Psoas muscle (tissue), 8 donors: ENCODE data around the gene RNF26. TPM values are rescaled to one million over a fixed set of nuclear protein-coding genes. Genes with fewer than 3 reads are reported as not detected.

Experiments used
- ATAC-seq, 4 donors: fragments of 200-7000 bp; cut with Tn5 transposase; one replicate each; pipeline ENCODE4 v1.9.1; 2020; ENCODE audit warnings: moderate library complexity in 3 of 4, mild to moderate bottlenecking in 2 of 4
- DNase-seq, 2 donors: peaks; one replicate each; pipeline ENCODE4 v3.0.0-alpha.2; 2020
- H3K27ac ChIP-seq: fragments of 200-600 bp; one replicate; pipeline ENCODE4 v1.8.0; 2022
- H3K27me3 ChIP-seq, 3 donors: fragments of 200-600 bp in 1 of 3; one replicate each; pipeline versions ENCODE4 v1.6.1 to v1.8.0; 2013 to 2022; ENCODE audit warnings: low read length in 2 of 3, mild to moderate bottlenecking in 2 of 3, moderate library complexity in 1 of 3; ENCODE audit not compliant: insufficient read depth in 3 of 3
- H3K36me3 ChIP-seq, 2 donors: fragments of 200-600 bp in 1 of 2; one replicate each; pipeline versions ENCODE4 v1.6.1 to v1.8.0; 2013 to 2022; ENCODE audit warnings: low read depth in 1 of 2, mild to moderate bottlenecking in 1 of 2, moderate library complexity in 1 of 2; ENCODE audit not compliant: insufficient read depth in 1 of 2
- H3K4me1 ChIP-seq: fragments of 200-600 bp; one replicate; pipeline ENCODE4 v1.8.0; 2022
- H3K4me3 ChIP-seq: fragments of 200-600 bp; one replicate; pipeline ENCODE4 v1.8.0; 2022; ENCODE audit warnings: mild to moderate bottlenecking
- H3K9me3 ChIP-seq: fragments of 200-600 bp; one replicate; pipeline ENCODE4 v1.8.0; 2022
- WGBS, 3 donors: extraction: QIAGEN DNeasy Blood & Tissue Kit; methylation state at CpG; one replicate each; pipeline versions ENCODE4 v1.1.6 to v1.1.7; 2013; 5-methylcytosine and 5-hydroxymethylcytosine counted together
- intact Hi-C, 2 donors: fragments of 100-400 bp; cut with DNase I; formaldehyde crosslinking; loops; one replicate each; pipeline versions ENCODE4 v1.11.0 to v1.14.2; 2022
- polyA plus RNA-seq, 3 donors: library from polyadenylated mRNA; stranded (reverse); fragments of 200-250 nt; gene quantifications; one replicate each; pipeline ENCODE4 v1.2.3, GENCODE V29; 2013
- total RNA-seq, 4 donors: library from RNA; stranded (reverse); fragmentation: NEBNext Ultra II Directional in 2 of 4; extraction: Animal tissue kit (Norgen Biotek cat#: 25700) in 2 of 4; gene quantifications; one replicate each; pipeline versions ENCODE4 v1.2.1 to v1.2.4, GENCODE V29; 2021 to 2023
- TF ChIP-seq, protein P1 (sequence below): fragments of 200-600 bp; IDR thresholded peaks from one replicate; pipeline ENCODE4 v1.8.0; 2022; ENCODE audit warnings: antibody characterized with exemption
- donor health status: healthy with polysubstance abuse.
- donor health status: DM: no; HTN: no; CAD: no; lungs with moderate emphysema.
- donor health status: Bipolar disorder and iron deficiency.
- donor health status: healthy.
- donor health status: DM: yes; HTN: yes; CAD: no.
- donor health status: DM: no; HTN: no; CAD: no.
- donor health status: DM: no; HTN: no; CAD: no.
- donor health status: DM: yes; HTN: yes; CAD: no.

The RNF26 gene
- total and polyA plus RNA-seq, 7 donors = 5.8 to 8.9 (median 7.3) TPM

DNA sequence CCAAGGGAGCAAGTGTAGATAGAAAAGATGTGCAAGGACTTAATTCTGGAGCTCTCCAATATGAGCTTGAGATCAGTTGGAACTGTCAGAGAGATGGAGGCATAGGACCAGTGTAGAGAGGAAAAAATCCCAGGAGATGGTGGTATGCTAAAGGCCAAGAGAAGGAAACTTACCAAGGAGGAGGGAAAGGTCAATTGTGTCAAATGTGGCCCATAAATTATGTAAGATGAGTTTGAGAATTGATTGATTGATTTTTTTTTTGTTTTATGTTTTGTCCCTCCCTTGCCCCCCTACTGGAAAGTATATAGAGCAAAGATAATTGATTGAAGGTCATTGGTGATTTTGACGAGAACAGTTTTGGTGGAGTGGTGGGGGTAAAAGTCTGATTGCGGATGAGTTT, 50.0 kb downstream of the RNF26 start:
- H3K4me3 ChIP-seq = no peak overlapping the region
- no peak for DNase-seq
- intact Hi-C loops = loop anchor here in 1 of 2 donors (10.0 kb wide), 1 partner anchor 90 kb away; no protein-coding TSS in a partner anchor
- TF ChIP-seq, protein P1, sequence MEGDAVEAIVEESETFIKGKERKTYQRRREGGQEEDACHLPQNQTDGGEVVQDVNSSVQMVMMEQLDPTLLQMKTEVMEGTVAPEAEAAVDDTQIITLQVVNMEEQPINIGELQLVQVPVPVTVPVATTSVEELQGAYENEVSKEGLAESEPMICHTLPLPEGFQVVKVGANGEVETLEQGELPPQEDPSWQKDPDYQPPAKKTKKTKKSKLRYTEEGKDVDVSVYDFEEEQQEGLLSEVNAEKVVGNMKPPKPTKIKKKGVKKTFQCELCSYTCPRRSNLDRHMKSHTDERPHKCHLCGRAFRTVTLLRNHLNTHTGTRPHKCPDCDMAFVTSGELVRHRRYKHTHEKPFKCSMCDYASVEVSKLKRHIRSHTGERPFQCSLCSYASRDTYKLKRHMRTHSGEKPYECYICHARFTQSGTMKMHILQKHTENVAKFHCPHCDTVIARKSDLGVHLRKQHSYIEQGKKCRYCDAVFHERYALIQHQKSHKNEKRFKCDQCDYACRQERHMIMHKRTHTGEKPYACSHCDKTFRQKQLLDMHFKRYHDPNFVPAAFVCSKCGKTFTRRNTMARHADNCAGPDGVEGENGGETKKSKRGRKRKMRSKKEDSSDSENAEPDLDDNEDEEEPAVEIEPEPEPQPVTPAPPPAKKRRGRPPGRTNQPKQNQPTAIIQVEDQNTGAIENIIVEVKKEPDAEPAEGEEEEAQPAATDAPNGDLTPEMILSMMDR = no peak
- WGBS, 3 donors = 86 to 94% (median 90%) methylated on average over 2 of the region's 2 CpGs
- H3K9me3 ChIP-seq = no peaks in the 10 kb centered on the region
- no peak for ATAC-seq
- no peaks in the 10 kb centered on the region for H3K36me3 ChIP-seq
- H3K27ac ChIP-seq = no peak overlapping the region
- no peaks in the 10 kb centered on the region for H3K27me3 ChIP-seq
- peaks cover 25% of the 10 kb centered on the region for H3K4me1 ChIP-seq

Other genes with a start within 250 kb of the RNF26 start
- gene HMBS, start 249.6 kb upstream of the RNF26 start, total RNA-seq = 10 to 100 TPM; 18.1 to 33.3 (median 25.8) TPM
- gene HMBS, start 249.6 kb upstream of the RNF26 start, polyA plus RNA-seq = 10 to 100 TPM; 38.3 to 45.3 (median 40.4) TPM
- gene DPAGT1, start 232.7 kb upstream of the RNF26 start, total RNA-seq = 10 to 100 TPM in 3 of 4 donors, 1 to 10 TPM in 1; 9.4 to 12.9 (median 12.3) TPM
- 10 to 100 TPM; 12.1 to 38.7 (median 27.3) TPM for gene DPAGT1, start 232.7 kb upstream of the RNF26 start, polyA plus RNA-seq
- gene C2CD2L, start 227.2 kb upstream of the RNF26 start, total RNA-seq = 10 to 100 TPM; 10.9 to 16.8 (median 15.0) TPM
- 10 to 100 TPM; 14.5 to 28.7 (median 15.2) TPM for gene C2CD2L, start 227.2 kb upstream of the RNF26 start, polyA plus RNA-seq
- 10 to 100 TPM; 10.1 to 16.2 (median 14.3) TPM for gene HINFP, start 212.9 kb upstream of the RNF26 start, total RNA-seq
- gene HINFP, start 212.9 kb upstream of the RNF26 start, polyA plus RNA-seq = 10 to 100 TPM in 2 of 3 donors, 1 to 10 TPM in 1; 8.3 to 20.6 (median 10.9) TPM
- under 1 TPM in 3 of 4 donors, not detected in 1; 0.12 to 0.38 (median 0.30) TPM for gene ABCG4, start 185.5 kb upstream of the RNF26 start, total RNA-seq
- under 1 TPM; 0.03 to 0.22 (median 0.08) TPM for gene ABCG4, start 185.5 kb upstream of the RNF26 start, polyA plus RNA-seq
- 10 to 100 TPM; 18.1 to 28.7 (median 27.1) TPM for gene NLRX1, start 165.8 kb upstream of the RNF26 start, total RNA-seq
- 10 to 100 TPM in 2 of 3 donors, 1 to 10 TPM in 1; 8.8 to 15.4 (median 10.3) TPM for gene NLRX1, start 165.8 kb upstream of the RNF26 start, polyA plus RNA-seq
- gene NHERF4, start 149.1 kb upstream of the RNF26 start, total RNA-seq = not detected
- under 1 TPM; 0.06 to 0.17 (median 0.07) TPM for gene NHERF4, start 149.1 kb upstream of the RNF26 start, polyA plus RNA-seq
- 1 to 10 TPM; 3.6 to 7.6 (median 7.2) TPM for gene CBL, start 128.2 kb upstream of the RNF26 start, total RNA-seq
- 1 to 10 TPM in 2 of 3 donors, under 1 TPM in 1; 0.94 to 3.4 (median 2.2) TPM for gene CBL, start 128.2 kb upstream of the RNF26 start, polyA plus RNA-seq
- gene MCAM, start 17.4 kb upstream of the RNF26 start, total RNA-seq = 10 to 100 TPM; 24.5 to 71.1 (median 43.6) TPM
- gene MCAM, start 17.4 kb upstream of the RNF26 start, polyA plus RNA-seq = 10 to 100 TPM; 15.4 to 27.4 (median 27.3) TPM
- gene C1QTNF5, start 6.4 kb downstream of the RNF26 start, total RNA-seq = 10 to 100 TPM in 1 of 4 donors, 1 to 10 TPM in 3; 5.3 to 11.6 (median 8.8) TPM
- 10 to 100 TPM in 1 of 3 donors, 1 to 10 TPM in 2; 3.2 to 12.0 (median 4.7) TPM for gene C1QTNF5, start 6.4 kb downstream of the RNF26 start, polyA plus RNA-seq
- gene MFRP, start 12.2 kb downstream of the RNF26 start, total RNA-seq = not detected
- gene MFRP, start 12.2 kb downstream of the RNF26 start, polyA plus RNA-seq = under 1 TPM in 2 of 3 donors, not detected in 1; 0.01 to 0.05 TPM
- gene USP2, start 47.2 kb downstream of the RNF26 start, total RNA-seq = 100 to 1,000 TPM in 3 of 4 donors, 10 to 100 TPM in 1; 75.8 to 210 (median 156) TPM
- 10 to 100 TPM; 49.0 to 76.4 (median 57.4) TPM for gene USP2, start 47.2 kb downstream of the RNF26 start, polyA plus RNA-seq
- 1 to 10 TPM in 3 of 4 donors, under 1 TPM in 1; 0.42 to 2.1 (median 1.4) TPM for gene THY1, start 88.6 kb downstream of the RNF26 start, total RNA-seq
- 1 to 10 TPM in 1 of 3 donors, under 1 TPM in 2; 0.93 to 6.4 (median 1.00) TPM for gene THY1, start 88.6 kb downstream of the RNF26 start, polyA plus RNA-seq